SKM-1 treated with dmso at 0.1 percent for 144 hours (cell line): Measurements from ENCODE around the gene MB21D2.
"Not testable (repeated sequence)": the region's sequence is repeated elsewhere in the genome, so short reads cannot be mapped to it uniquely, and the experiment has no call there.

Experiments
- DNase-seq: peaks from one replicate; lab custom pipeline; 2025; ENCODE audit not compliant: unreplicated experiment; lab: John Stamatoyannopoulos, UW

The MB21D2 gene

GRCh38 chr3:192817053-192817452, 100.6 kb downstream of the MB21D2 start:
- no peak for DNase-seq

- peak; percentile 41 for DNase-seq
These were observed 101.3 kb downstream of the MB21D2 start for GRCh38 chr3:192816351-192816750.

- no peak for DNase-seq
These were observed 104.8 kb downstream of the MB21D2 start for GRCh38 chr3:192812743-192813383.

- DNase-seq = no peak
These were observed 111.9 kb downstream of the MB21D2 start for GRCh38 chr3:192805711-192806110.

DNA sequence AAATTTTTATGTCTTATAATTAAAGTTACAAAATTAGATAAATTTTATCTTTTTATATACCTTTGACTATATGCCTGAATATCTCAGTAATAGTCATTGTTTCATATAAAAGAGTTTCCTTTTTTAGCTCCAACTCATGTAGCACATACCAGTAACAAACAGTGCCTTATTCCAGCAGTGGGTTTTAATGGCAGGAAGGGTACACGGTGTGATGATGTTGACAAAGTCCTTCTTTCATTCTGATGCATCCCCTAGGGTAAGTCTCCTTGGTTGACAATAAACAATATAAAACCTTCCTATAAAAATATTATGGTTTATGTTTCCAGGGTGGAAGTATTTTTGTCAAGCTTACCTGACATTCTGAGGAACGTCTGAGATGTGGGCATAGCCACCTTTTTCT, 113.2 kb downstream of the MB21D2 start:
- no peak for DNase-seq

- DNase-seq = peak; percentile 48
These were observed 114.4 kb downstream of the MB21D2 start for GRCh38 chr3:192802957-192803899.

DNA sequence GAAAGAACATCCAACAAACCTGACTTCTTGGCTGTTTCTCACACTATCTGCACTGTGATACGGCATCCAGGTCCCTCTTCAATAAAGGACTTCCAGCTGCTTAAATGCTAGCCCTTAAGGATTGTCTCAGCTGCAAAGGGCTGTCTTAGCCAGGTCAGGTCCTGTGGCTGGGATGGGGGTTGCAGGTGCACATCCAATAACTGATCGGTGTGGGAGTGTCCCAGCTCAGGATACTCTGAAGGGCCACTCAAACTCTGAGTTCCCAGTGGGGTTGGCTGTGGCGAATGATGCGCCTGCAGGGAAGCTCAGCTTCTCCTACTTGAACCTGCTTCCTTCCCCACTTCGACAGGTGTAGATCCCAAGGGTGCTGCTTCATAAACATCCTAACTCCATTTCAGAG, 115.7 kb downstream of the MB21D2 start:
- DNase-seq = no peak

- DNase-seq = no peak
These were observed 117.9 kb downstream of the MB21D2 start for GRCh38 chr3:192799721-192800120.

DNA sequence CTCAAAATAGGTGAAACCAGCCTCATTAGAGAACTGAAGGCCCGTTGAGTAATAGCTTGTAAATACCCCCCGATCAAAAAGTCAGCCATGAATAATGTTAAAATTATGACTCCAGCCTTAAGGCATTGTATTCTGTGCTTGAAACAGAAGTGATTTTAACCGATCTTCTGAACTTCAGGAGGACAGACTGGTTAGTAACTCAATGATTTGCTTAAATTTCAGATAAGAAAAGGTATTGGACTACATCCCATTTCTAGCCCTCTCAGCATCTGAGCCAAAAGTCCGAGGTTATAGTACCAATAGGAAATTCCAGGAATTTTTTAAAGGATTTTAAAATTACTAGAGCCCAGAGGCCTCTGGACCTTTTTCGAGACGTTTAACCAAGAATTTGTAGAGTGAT, 122.6 kb downstream of the MB21D2 start:
- DNase-seq = no peak

GRCh38 chr3:192794216-192794615, 123.4 kb downstream of the MB21D2 start:
- no peak for DNase-seq

- not testable (repeated sequence) for DNase-seq
These were observed 128.7 kb downstream of the MB21D2 start for GRCh38 chr3:192788816-192789515.

DNA sequence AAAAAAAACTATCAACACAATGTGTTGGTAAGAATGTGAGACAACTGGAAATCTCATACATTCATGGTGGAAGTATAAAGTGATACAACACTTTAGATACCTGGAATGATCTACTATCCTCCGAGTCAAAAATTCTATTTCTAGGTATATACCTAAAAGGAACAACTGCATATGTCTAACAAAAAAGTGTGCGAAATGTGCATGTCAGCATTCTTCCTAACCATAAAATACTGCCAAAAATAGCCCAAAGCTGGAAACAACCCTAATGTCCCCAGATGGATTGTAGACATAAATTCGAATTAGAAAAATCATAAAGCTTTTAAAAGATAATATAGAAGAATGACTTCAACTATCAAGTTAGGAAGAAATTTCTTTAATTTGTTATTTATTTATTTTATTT, 139.1 kb downstream of the MB21D2 start:
- DNase-seq = no peak

GRCh38 chr3:192774341-192774740, 143.3 kb downstream of the MB21D2 start:
- not testable (repeated sequence) for DNase-seq

DNA sequence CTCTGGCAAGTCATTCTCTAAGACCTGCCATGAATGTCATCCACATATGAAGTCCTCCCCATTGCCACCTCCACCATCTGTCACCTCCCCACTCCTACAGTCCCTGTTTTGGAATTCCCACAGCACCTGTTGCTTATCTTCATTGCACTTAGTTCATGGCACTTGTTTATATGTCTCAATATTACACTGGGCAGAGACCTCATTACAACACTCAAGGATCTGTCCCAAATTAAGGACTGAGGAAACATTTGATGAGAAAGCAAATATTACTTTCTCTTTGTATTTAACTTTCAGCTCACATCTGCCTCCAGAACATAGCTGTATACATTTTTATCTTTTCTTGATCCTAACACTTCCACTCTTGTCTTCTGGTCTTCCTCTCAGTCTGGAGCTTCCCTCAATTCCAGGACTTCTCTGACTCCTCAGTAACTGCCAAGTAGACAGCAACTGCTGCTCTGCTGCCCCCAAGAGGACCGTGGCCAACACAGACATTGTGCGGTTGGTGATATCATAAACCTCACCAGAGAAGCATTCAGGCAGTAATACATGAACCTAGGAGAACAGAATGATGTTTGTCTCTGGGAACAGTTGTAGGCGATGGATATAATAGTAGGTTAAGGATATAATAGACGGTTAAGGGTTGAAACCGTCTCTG, 145.3 kb downstream of the MB21D2 start:
- peak; percentile 1 for DNase-seq

- no peak for DNase-seq
These were observed 159.0 kb downstream of the MB21D2 start for GRCh38 chr3:192758654-192759053.

DNA sequence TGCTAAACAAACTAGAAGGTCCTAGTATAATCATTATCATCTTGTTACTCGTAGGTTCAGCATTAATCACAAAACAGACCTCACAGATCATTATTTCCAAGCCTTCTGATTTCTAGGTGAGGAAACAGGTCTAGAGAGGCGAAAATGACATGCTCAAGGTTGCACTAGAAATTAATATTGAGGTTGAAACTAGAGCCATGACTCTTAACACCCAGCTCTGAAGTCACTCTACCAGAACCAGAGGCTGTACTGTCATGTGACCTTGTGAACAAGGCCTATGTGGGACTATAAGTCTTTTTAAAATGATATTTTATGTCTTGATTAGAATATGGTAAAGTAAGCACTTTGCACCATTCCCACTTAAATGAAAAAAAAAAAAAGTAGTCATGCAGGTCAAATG, 166.5 kb downstream of the MB21D2 start:
- no peak for DNase-seq

DNA sequence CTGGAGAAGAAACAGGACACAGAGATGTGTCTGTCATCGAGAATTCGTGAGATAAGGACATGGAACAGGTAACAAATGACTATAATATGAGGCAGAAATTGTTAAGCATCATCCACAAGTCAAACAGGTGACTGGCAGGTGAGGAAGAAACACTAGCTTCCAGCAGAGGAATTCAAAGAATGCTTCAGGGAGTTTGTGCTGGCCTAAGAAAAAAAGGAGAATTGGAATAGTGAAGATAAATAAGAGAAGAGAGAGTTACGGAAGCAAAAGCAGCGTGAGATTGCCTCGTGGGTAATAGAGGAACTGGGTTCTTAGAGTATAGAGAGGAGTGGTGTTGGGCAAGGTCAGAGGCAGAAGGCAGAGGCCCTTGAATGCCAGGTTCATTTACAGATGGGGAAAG, 167.5 kb downstream of the MB21D2 start:
- DNase-seq = peak; percentile 86

DNA sequence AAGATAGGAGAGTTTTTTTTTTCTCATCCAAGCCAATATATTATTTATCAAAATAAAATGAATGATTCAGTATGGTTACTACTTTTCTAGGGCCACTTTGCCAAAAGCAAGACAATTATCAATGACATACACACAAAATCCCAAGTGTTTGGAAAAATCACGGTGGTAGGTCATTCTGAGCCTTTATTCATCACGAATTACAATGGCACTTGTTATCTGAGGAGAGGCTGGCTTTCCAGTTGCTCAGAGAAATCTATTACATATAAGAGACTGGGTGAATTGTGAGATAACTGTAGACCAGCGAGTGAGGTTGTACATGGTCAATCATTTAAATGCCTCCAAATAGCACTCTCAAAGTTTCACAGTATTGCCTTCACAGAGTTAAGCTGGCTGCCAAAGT, 169.9 kb downstream of the MB21D2 start:
- DNase-seq = no peak

DNA sequence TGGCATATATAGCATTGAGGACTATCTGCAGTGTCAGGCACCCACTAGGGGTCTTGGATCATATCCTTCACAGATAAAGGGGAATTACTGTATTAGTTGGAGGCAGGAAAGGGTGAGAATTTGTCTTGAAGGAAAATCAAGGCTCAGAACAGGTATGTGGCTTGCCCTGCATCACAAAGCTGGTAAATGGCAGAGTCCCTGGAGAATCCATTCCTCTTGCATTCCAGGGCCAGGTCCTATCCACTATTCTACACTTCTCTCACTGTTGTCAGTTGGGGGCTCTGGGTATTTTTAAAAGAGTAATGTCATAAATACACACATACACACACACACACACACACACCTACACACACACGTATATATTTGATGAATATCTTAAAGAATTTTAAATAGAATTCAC, 170.5 kb downstream of the MB21D2 start:
- DNase-seq = no peak
